NT2/D1 (cell line): ENCODE data around the gene PLPP7.

ENCODE experiments used
- SUZ12 ChIP-seq: IDR thresholded peaks from 2 replicates; pipeline ENCODE4 v1.6.1; 2011; ENCODE audit not compliant: insufficient read length, insufficient read depth; ENCODE audit errors: extremely low read depth
- YY1 ChIP-seq: IDR thresholded peaks from 2 replicates; pipeline ENCODE4 v1.6.1; 2011; ENCODE audit not compliant: insufficient read length, insufficient read depth

DNA sequence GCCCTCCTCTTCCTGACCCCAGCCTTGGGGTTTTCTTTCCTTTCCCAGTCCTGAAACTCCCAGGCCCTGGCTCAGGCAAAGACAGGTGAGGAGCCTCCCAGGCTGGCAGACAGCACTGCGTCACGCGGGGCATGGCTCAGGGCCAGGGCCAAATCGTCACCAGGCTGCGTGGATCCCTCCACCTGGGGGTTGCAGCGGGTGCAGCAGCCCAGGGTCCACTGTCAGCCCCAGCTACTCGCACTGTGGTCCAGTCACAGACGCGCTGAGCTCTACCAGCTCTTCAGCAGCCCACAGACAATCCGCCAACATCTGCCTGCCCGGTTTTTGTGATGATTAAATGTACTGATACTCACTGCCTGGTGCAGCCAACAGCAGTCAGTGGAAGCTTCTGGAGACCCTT, 25.3 kb upstream of the PLPP7 start:
- TF ChIP-seq YY1 (no peak), SUZ12 (no peak)
